NCI-H2171 treated with DMSO at 0.1 percent for 48 hours (cell line): Measurements from ENCODE around the gene CPA4.
"Not testable (repeated sequence)": the region's sequence is repeated elsewhere in the genome, so short reads cannot be mapped to it uniquely, and the experiment has no call there.

Source experiments
- DNase-seq: peaks from one replicate; lab custom pipeline; 2025; lab: John Stamatoyannopoulos, UW

The CPA4 gene

GRCh38 chr7:130292682-130293257 lies at the start of gene CPA4:
Gene CPA4, plus strand, starts transcription at chr7:130293161. Its CDS starts 20 bp downstream, at chr7:130293181.
- no peak for DNase-seq

GRCh38 chr7:130243486-130243885 lies 49.5 kb upstream of the CPA4 start:
- DNase-seq = peak; percentile 17

- DNase-seq = not testable (repeated sequence)
Measured at GRCh38 chr7:130246491-130246890, 46.5 kb upstream of the CPA4 start.

- DNase-seq = not testable (repeated sequence)
Measured at GRCh38 chr7:130248842-130249241, 44.1 kb upstream of the CPA4 start.

- not testable (repeated sequence) for DNase-seq
Measured at GRCh38 chr7:130249626-130250025, 43.3 kb upstream of the CPA4 start.

GRCh38 chr7:130254555-130254954 lies 38.4 kb upstream of the CPA4 start:
- no peak for DNase-seq

- no peak for DNase-seq
Measured at GRCh38 chr7:130256704-130257103, 36.3 kb upstream of the CPA4 start.

GRCh38 chr7:130258494-130259078 lies 34.4 kb upstream of the CPA4 start:
- no peak for DNase-seq

- DNase-seq = no peak
Measured at GRCh38 chr7:130262448-130262847, 30.5 kb upstream of the CPA4 start.

- DNase-seq = no peak
Measured at GRCh38 chr7:130263130-130263529, 29.8 kb upstream of the CPA4 start.

- no peak for DNase-seq
Measured at GRCh38 chr7:130266258-130266960, 26.6 kb upstream of the CPA4 start, which contains the start of gene CPA2. Gene CPA2, plus strand, starts transcription at chr7:130266863. Its CDS starts 19 bp downstream, at chr7:130266882.

- no peak for DNase-seq
Measured at GRCh38 chr7:130266961-130267321, 26.0 kb upstream of the CPA4 start.

- no peak for DNase-seq
Measured at GRCh38 chr7:130268463-130269317, 24.3 kb upstream of the CPA4 start.

GRCh38 chr7:130269318-130269694 lies 23.7 kb upstream of the CPA4 start:
- DNase-seq = no peak

GRCh38 chr7:130270947-130271800 lies 21.8 kb upstream of the CPA4 start:
- peak; percentile 64 for DNase-seq

- DNase-seq = peak; percentile 92
Measured at GRCh38 chr7:130272381-130273080, 20.4 kb upstream of the CPA4 start.

GRCh38 chr7:130273081-130273932 lies 19.7 kb upstream of the CPA4 start:
- DNase-seq = peak; percentile 98

- DNase-seq = peak; percentile 85
Measured at GRCh38 chr7:130273933-130274255, 19.1 kb upstream of the CPA4 start.

- peak; percentile 42 for DNase-seq
Measured at GRCh38 chr7:130274296-130274695, 18.7 kb upstream of the CPA4 start.

GRCh38 chr7:130274983-130275591 lies 17.9 kb upstream of the CPA4 start:
- peak; percentile 62 for DNase-seq
